22Rv1 (cell line): Measurements from ENCODE around the gene ZEB1.

ENCODE experiments used
- H3K27ac ChIP-seq: fragments of 450-650 bp; 2 replicates; pipeline ENCODE4 v1.5.1; 2017
- CTCF ChIP-seq: fragments of 450-650 bp; IDR thresholded peaks from 2 replicates; pipeline ENCODE4 v1.5.1; 2017; ENCODE audit warnings: mild to moderate bottlenecking
- ZFX ChIP-seq: fragments of 450-650 bp; IDR thresholded peaks from 2 replicates; pipeline ENCODE4 v1.6.1; 2017; ENCODE audit warnings: antibody characterized with exemption, borderline replicate concordance

Gene ZEB1

GRCh38 chr10:31341552-31341951 lies 22.5 kb downstream of the ZEB1 start:
- TF ChIP-seq ZFX: no peak
- TF ChIP-seq CTCF: no peak
- no peak overlapping the region for H3K27ac ChIP-seq

GRCh38 chr10:31343009-31343408 lies 24.0 kb downstream of the ZEB1 start:
- no peak for TF ChIP-seq CTCF
- TF ChIP-seq ZFX: no peak
- no peak overlapping the region for H3K27ac ChIP-seq

GRCh38 chr10:31343551-31343950 lies 24.5 kb downstream of the ZEB1 start:
- TF ChIP-seq ZFX: no peak
- TF ChIP-seq CTCF: no peak
- no peak overlapping the region for H3K27ac ChIP-seq

GRCh38 chr10:31345886-31346285 lies 26.9 kb downstream of the ZEB1 start:
- TF ChIP-seq CTCF: no peak
- TF ChIP-seq ZFX: no peak
- no peak overlapping the region for H3K27ac ChIP-seq

- TF ChIP-seq CTCF: no peak
- TF ChIP-seq ZFX: no peak
- no peak overlapping the region for H3K27ac ChIP-seq
These were observed 27.9 kb downstream of the ZEB1 start for GRCh38 chr10:31346953-31347352.

GRCh38 chr10:31347705-31348104 lies 28.7 kb downstream of the ZEB1 start:
- TF ChIP-seq ZFX: no peak
- no peak for TF ChIP-seq CTCF

GRCh38 chr10:31350891-31351290 lies 31.9 kb downstream of the ZEB1 start:
- TF ChIP-seq ZFX: no peak
- TF ChIP-seq CTCF: no peak
- H3K27ac ChIP-seq: no peak overlapping the region

More at GRCh38 chr10:31347705-31348104, 28.7 kb downstream of the ZEB1 start:
- no peak overlapping the region for H3K27ac ChIP-seq
